BE2C (cell line): ENCODE data around the gene CCL5.

ENCODE experiments used
- DNase-seq: peaks from one replicate; pipeline ENCODE4 v3.0.0-alpha.2; 2020
- H3K27me3 ChIP-seq: fragments of 250-450 bp; sonication (Bioruptor Pico); 2 replicates; pipeline ENCODE4 v1.5.1; 2020; ENCODE audit warnings: mild to moderate bottlenecking
- H3K36me3 ChIP-seq: fragments of 250-450 bp; sonication (Bioruptor Pico); 2 replicates; pipeline ENCODE4 v1.5.1; 2020; ENCODE audit warnings: mild to moderate bottlenecking
- H3K4me1 ChIP-seq: fragments of 250-450 bp; sonication (Bioruptor Pico); 2 replicates; pipeline ENCODE4 v1.5.1; 2020
- H3K4me3 ChIP-seq: 2 replicates; pipeline ENCODE4 v1.5.1; 2011; ENCODE audit warnings: low read depth, low read length
- H3K9me3 ChIP-seq: fragments of 250-450 bp; sonication (Bioruptor Pico); 2 replicates; pipeline ENCODE4 v1.5.1; 2020
- TF ChIP-seq, protein P1 (sequence below): IDR thresholded peaks from 2 replicates; pipeline ENCODE4 v1.5.1; 2012; ENCODE audit warnings: mild to moderate bottlenecking, low read depth, low read length

Gene CCL5

DNA sequence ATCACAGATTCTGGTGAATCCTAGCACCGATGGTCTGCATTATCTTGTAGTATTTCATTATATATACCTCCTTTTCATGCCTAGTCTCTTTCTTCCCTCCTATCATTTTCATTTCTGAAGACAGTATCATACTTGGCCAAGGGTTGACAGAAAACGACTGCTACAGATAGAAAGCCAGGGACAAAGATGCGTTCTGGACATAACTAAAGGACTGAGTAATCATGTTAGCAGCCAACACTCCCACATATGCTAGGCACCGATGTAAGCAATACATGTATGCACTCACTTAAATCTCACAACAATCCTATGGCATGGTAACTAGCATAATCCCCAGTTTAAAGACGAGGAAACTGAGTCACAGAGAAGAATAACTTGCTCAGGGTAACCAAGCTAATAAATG, 27.5 kb upstream of the CCL5 start:
- Histone ChIP-seq H3K4me1 (no peaks in the 10 kb centered on the region), H3K36me3 (no peaks in the 10 kb centered on the region), H3K27me3 (peaks cover 8% of the 10 kb centered on the region), H3K9me3 (no peaks in the 10 kb centered on the region), H3K4me3 (no peak overlapping the region)
- no peak for DNase-seq
- TF ChIP-seq, protein P1, sequence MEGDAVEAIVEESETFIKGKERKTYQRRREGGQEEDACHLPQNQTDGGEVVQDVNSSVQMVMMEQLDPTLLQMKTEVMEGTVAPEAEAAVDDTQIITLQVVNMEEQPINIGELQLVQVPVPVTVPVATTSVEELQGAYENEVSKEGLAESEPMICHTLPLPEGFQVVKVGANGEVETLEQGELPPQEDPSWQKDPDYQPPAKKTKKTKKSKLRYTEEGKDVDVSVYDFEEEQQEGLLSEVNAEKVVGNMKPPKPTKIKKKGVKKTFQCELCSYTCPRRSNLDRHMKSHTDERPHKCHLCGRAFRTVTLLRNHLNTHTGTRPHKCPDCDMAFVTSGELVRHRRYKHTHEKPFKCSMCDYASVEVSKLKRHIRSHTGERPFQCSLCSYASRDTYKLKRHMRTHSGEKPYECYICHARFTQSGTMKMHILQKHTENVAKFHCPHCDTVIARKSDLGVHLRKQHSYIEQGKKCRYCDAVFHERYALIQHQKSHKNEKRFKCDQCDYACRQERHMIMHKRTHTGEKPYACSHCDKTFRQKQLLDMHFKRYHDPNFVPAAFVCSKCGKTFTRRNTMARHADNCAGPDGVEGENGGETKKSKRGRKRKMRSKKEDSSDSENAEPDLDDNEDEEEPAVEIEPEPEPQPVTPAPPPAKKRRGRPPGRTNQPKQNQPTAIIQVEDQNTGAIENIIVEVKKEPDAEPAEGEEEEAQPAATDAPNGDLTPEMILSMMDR, result no peak

DNA sequence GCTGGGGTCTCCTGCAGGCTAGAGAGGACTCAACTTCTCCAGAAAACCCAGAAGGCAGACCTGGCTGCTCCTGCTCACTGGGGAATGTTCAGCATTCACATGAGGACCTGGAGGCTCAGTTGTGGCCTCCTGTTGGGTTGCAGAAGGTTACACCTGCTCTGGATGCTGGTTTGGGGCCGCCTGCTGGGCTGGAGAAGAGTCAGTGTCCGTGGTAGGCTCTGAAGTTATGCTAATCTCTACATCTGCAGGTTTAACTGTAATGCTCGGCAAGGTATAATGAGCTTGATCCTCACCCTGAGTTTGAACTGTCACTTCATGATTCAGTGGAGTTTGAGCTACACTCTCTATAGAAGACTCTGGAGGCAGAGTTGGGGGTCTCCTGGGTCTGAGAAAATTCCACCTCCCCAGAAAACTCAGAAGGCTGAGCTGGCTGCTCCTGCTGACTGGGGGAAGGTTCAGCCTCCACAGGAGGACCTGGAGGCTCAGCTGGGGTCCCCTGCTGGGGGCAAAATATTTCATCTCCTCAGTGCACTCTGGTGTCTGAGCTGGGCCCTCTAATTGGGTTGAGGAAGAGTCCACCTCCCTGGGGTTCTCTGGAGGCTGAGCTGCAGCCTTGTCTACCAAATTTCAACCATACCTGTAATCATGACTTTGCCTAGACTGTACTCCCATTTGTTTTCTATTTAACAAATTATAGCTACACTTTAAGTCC, 26.9 kb upstream of the CCL5 start:
- Histone ChIP-seq H3K27me3 (peaks cover 8% of the 10 kb centered on the region), H3K9me3 (no peaks in the 10 kb centered on the region), H3K4me1 (no peaks in the 10 kb centered on the region), H3K36me3 (no peaks in the 10 kb centered on the region), H3K4me3 (no peak overlapping the region)
- no peak for DNase-seq
- TF ChIP-seq, protein P1, result no peak

DNA sequence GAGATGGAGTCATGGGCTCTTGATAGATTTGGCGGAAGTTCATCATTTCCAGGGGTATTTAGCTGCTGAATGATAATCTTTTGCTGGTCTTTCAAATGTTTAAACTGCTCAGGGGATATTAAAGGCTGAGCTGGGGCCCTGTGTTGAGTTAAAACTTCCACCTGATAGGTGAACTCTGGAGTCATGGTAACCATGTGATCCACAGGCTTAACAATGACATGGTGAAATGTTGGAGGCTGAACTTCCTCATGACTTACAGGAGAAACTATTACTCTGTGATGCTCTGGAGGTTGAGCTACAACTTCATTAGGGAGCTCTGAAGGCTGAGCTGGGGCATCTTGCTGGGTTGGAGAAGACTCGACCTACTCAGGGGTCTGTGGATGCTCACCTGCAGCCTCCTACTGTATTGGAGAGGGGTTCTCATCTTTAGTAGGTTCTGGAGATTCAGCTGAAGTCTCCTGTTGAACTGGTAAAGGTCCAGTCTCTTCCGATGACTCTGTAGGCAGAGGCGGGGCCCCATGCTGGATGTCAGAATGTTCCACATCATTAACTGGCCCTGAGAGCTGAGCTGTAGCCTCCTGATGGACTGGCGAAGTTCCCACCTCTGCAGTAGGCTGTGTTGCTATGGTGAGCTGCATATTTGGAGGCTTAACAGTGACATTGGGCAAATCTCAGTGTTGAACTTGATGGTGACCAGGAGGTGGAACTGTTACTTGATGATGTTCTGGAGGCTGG, 26.2 kb upstream of the CCL5 start:
- H3K36me3 ChIP-seq, result no peaks in the 10 kb centered on the region
- no peaks in the 10 kb centered on the region for H3K9me3 ChIP-seq
- TF ChIP-seq, protein P1, result no peak
- no peak overlapping the region for H3K4me3 ChIP-seq
- no peaks in the 10 kb centered on the region for H3K4me1 ChIP-seq
- no peak for DNase-seq
- H3K27me3 ChIP-seq, result peaks cover 8% of the 10 kb centered on the region

DNA sequence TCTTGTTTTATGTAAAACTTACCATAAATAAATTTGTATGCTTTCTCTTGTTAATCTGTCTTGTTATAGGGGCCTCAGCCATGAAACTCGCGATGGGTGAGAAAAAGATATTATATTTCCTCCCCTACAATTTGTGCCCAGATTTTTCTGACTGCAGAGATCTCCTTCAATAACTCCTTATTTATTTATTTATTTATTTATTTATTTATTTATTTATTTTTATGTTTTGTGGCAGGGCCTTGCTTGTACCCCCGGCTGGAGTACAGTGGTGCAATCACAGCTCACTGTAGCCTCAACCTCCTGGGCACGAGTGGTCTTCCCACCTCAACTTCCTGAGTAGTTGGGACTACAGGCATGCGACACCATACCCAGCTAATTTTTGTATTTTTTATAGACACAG, 23.3 kb upstream of the CCL5 start:
- Histone ChIP-seq H3K27me3 (peaks cover 8% of the 10 kb centered on the region), H3K4me1 (no peaks in the 10 kb centered on the region), H3K9me3 (no peaks in the 10 kb centered on the region), H3K36me3 (no peaks in the 10 kb centered on the region), H3K4me3 (no peak overlapping the region)
- no peak for DNase-seq
- TF ChIP-seq, protein P1, result no peak

DNA sequence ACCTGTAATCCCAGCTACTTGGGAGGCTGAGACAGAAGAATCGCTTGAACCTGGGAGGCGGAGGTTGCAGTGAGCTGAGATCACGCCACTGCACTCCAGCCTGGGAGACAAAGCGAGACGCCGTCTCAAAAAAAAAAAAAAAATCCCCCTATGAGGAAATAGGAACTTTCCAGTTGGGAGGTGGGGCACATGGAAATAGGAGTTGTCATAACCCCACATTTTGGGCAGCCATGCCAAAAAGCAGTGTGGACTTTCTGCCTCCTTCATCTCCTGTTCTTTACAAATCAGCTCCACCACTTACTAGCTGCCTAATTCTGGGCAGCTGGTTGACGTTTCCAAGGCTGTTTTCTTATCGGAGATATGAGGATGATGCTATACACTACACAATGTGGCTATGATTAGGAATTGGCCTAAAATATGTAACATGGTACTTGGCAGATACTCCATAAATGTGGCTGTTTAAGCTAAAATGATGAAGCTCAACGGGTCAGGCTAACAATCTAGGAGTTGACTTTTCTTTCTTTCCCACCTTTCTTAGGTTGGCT, 21.5 kb upstream of the CCL5 start:
- Histone ChIP-seq H3K36me3 (no peaks in the 10 kb centered on the region), H3K27me3 (peaks cover 8% of the 10 kb centered on the region), H3K4me3 (no peak overlapping the region), H3K9me3 (no peaks in the 10 kb centered on the region), H3K4me1 (no peaks in the 10 kb centered on the region)
- DNase-seq, result no peak
- TF ChIP-seq, protein P1, result no peak
